Stimulated activated CD4-positive, alpha-beta T cell treated with anti-CD3 and anti-CD28 coated beads, Interleukin-15, amount 100 ng/mL, for 24 hours (primary cell): ENCODE results near the gene ADH1B.
"Not testable (repeated sequence)": the region's sequence is repeated elsewhere in the genome, so short reads cannot be mapped to it uniquely, and the experiment has no call there.

Experiments
- DNase-seq: peaks from one replicate; pipeline ENCODE4 v3.0.0-alpha.2; 2020

The ADH1B gene

GRCh38 chr4:99323756-99324155 lies 2.6 kb upstream of the ADH1B start:
- no peak for DNase-seq

GRCh38 chr4:99317811-99318210 lies 3.4 kb downstream of the ADH1B start:
- DNase-seq = not testable (repeated sequence)

DNA sequence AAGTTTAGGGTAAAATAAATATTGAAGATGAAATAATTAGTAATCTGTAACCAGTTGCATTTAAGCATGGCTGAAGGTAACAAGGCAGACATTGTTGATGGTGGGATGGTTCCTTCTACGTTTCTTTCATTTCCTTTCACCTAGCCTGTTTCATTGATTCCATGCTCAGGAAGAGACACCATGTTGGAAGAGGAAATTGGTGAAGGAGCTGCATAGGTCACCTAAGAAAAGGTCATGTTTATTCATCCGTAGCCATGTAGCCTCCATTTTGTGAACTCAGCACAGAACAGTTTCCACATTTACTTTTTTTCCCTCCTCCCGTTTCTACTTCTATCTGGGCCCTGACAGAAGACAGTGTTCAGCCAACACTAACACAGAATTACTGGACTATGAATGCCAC lies 3.8 kb downstream of the ADH1B start:
- no peak for DNase-seq

DNA sequence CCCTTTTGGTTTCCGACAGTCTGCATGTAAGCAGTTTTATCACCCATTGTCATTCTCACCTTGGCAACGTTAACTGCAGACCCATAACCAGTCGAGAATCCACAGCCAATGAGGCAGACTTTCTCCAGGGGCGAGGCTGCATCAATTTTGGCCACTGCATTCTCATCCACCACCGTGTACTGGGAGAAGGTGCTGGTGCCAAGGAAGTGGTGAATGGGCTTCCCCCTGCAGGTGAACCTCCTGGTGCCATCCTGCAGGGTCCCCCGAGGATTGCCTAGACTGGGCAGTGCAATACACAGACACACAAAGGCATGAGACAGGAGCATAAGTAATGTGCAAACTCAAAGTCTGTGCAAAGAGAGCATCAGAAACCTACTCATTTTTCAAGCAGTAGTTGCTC lies 5.4 kb downstream of the ADH1B start:
- no peak for DNase-seq

- DNase-seq = no peak
Measured at GRCh38 chr4:99314211-99314610, 7.0 kb downstream of the ADH1B start.

GRCh38 chr4:99310389-99310788 lies 10.8 kb downstream of the ADH1B start:
- no peak for DNase-seq

GRCh38 chr4:99305638-99306400 lies 15.4 kb downstream of the ADH1B start:
- no peak for DNase-seq

DNA sequence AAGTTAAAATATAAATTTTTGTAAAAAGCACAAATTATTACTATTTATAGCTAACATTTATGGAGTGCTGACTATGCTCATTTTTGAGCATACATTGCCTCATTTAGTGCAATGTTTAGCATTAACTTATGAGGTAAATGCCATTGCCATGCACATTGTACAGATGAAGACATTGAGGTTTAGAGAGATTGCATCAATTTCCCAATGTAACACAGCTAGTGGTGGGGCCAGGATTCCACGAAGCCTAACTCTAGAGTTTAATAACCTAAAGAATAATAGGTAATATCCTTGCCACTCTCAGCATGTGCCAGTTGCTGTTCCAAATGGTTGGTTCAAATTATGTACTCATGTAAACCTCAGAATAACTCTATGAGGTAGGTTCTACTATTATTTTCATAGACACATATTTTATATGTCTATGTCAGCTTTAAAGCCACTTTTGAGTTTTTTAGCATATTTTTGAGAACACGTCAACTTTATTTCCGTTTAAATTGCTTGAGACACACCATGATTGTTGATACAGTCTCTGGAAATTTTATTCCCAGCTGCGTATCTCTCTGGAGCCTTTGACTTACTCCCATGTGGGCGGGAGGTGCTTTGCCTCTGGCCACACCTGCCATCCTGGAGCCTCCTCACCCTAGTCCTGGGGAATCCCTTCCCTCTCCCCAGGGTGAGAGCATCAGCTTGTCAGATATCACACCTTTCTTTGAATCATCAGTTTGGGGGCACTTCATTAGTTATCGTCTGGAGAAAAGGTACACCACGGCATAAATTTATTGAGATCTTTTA lies 19.6 kb downstream of the ADH1B start:
- DNase-seq = no peak

DNA sequence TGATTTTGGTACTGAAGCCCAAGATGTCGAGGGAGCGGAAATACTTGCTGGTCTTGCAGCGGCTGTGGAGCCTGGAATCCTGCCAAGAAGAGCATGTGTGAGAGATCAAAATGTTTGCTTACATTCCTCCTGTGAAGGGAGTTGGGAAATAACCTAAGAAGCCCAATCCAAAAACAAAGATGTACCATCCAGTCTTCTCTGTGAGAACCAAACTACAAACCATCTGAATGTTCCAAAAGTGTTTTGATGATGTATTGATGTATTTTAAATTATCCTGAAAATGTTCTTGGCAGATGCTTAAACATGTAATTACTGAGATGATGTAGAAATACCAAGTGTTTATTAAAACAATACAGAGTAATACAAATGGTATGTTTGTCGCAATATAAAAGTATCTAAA lies 20.3 kb downstream of the ADH1B start:
- no peak for DNase-seq

DNA sequence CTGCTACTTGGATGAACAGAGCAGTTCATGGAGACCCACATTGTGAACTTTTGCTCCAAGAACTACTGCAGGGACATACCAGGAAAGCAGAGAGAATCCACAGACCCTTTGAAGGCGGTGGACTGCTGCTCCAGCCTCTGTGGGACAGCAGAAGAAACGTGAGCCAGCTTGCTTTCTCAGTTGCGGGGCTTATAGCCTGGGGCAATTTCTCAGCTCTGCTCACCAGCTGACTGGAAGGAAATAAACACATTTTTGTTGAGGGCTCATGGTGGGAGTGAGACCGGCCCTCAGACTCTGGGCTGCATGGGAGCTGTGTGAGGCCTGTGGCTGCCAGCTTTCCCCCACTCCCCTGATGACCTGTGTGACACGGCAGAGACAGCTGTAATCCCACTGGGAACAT lies 27.8 kb downstream of the ADH1B start:
- no peak for DNase-seq

- DNase-seq = no peak
Measured at GRCh38 chr4:99290848-99291786, 30.1 kb downstream of the ADH1B start, which contains the start of gene ADH1A. Gene ADH1A (minus strand): TSS chr4:99290985. CDS start chr4:99290914, 71 bp downstream.

GRCh38 chr4:99285387-99285786 lies 35.8 kb downstream of the ADH1B start:
- no peak for DNase-seq

DNA sequence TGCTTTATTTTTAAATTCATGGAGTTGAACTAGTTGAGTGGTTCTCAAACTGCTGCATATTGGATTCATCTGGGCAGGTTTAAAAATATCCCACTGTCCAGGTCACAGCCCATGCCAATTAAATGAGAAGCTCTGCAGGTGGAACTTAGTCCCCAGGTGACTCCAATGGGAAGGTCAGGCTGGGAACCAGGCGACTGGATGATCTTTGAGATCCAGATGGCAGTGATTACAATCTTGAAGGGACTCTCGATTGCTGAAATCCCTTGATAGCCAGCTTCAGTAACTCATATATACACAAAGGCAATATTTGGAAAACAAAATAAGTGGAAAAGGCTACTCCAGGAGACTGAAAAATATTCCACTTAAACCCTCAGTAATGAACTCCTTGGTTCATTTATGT lies 38.5 kb downstream of the ADH1B start:
- no peak for DNase-seq

GRCh38 chr4:99281261-99281660 lies 39.9 kb downstream of the ADH1B start:
- no peak for DNase-seq

- DNase-seq = no peak
Measured at GRCh38 chr4:99276417-99276816, 44.8 kb downstream of the ADH1B start.

GRCh38 chr4:99275885-99276284 lies 45.3 kb downstream of the ADH1B start:
- DNase-seq = no peak

GRCh38 chr4:99275050-99275449 lies 46.2 kb downstream of the ADH1B start:
- DNase-seq = no peak

DNA sequence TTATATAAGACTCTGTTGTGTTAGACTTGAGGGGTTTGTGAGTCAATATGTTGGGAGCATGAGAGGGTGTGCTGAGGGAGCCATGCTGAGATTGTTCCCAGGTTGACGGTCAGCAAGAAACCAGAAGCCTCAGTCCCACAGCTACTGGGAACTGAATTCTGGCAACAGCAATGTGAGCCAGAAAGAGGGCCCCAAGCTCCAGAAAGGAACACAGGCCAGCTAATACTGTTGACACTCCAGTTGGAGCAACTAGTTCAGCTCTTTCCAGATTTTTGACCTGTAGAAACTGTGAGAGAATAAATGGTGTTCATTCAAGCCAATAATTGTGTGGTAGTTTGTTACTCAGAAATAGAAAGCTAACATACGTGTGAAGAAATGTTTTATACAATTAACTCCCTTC lies 47.5 kb downstream of the ADH1B start:
- no peak for DNase-seq

DNA sequence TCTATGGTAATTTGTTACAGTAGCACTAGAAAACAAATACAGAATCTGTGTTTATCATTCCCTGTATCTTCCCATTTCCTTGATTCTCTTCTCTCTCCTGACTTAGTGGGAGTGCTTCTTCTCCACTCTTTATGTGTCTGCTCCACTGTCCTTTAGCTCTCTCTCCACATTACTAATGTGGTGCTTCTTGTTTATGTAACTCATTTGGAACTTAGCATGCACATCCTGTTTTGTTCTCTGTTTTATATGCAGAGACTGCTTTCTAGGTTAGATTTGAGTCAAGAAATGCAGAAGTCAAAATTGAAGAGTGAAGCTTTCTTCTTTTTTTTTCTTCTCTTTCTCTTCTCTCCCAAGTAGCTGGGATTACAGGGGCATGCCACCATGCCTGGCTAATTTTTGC lies 56.3 kb downstream of the ADH1B start:
- DNase-seq = no peak
